ENCODE measurements around the gene GEN1. TPM values are rescaled to one million over a fixed set of nuclear protein-coding genes. Genes with fewer than 3 reads are reported as not detected.

The GEN1 gene
- total RNA-seq, 1 experiment from 2014 or later: 251 TPM

DNA sequence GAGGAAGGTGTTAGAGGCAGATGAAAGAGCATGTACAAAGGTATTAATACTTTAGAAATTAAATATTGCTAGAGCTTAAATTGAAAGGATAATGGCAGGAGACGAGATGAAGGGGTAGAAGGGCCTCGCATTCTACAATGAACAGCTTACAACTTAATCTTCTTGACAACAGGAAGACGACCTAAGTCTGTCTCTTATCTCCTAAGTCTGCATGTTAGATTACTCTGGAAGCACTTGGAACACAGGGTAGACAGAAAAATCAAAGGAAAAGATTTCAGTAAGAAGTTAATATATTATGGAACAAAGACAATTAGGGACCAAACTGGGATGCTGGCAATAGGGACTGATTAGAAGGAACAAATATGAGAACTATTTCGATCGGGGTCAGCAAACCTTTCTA, 35.2 kb upstream of the GEN1 start:
- H3K4me1 ChIP-seq (ENCODE audit: low read length): peaks cover 9% of the 10 kb centered on the region
- H3K9me3 ChIP-seq (ENCODE audit: low read length): no peaks in the 10 kb centered on the region
- no peaks in the 10 kb centered on the region for H3K27me3 ChIP-seq (ENCODE audit: low read length)
- no peaks in the 10 kb centered on the region for H3K9me2 ChIP-seq (replicated peaks; ENCODE audit: insufficient read depth, low read length)
- no peak overlapping the region for H3K9ac ChIP-seq (ENCODE audit: low read length)
- peaks cover 44% of the 10 kb centered on the region for H3K36me3 ChIP-seq (ENCODE audit: insufficient read depth, low read length)
- no peaks in the 10 kb centered on the region for H4K20me1 ChIP-seq (ENCODE audit: insufficient read depth, low read depth, low read length)
- no peak overlapping the region for H3K27ac ChIP-seq (ENCODE audit: low read length)
- peaks cover 3% of the 10 kb centered on the region; the same call in 1 of the 2 replicates for H3K79me2 ChIP-seq (ENCODE audit: low read length)
- no peak overlapping the region for H2AFZ ChIP-seq (ENCODE audit: low read length)
- H3K4me2 ChIP-seq (ENCODE audit: low read depth, low read length, poor library complexity, severe bottlenecking): no peak overlapping the region
- no peak overlapping the region for H3K4me3 ChIP-seq (ENCODE audit: low read length)
- DNase-seq: no peak

DNA sequence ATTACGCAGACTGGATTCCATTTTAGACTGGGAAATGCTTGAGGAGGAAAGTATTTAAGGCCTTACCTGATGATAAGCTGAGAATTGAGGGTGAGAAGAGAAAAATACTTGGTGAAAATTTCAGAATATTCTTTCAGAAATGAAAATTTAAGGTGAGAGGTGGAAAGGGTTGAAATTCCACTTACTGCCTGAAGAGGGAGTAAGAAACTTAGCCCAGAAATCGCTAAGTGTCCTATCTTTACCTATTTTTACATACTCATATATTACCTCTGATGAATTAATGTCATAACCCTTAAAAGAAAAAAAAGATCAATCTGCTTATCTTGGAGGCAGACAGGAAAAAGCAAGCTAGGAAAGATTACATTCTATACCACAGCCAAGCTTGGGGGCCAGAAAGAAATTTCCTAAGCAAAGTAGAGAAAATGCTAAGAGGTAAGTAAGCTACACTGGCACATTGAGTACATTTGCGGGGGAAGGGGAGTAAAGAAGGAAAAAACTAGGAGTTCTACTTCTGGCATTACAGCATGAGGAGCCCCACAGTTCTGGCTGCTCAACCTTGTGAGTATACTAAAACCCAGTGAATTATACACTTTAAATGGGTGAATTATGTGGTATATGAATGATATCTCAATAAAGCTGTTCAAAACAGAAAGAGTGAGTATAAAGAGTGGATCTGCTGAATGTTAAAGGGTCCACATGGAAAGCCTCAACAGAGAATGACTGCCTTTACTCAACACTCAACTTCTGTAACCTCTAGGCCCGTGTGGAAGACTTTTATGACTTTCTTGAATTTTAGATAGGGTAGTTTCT, 34.2 kb upstream of the GEN1 start:
- Histone ChIP-seq H3K4me1 (ENCODE audit: low read length) (peaks cover 9% of the 10 kb centered on the region), H3K27me3 (ENCODE audit: low read length) (no peaks in the 10 kb centered on the region), H3K9me2 (replicated peaks; ENCODE audit: insufficient read depth, low read length) (no peaks in the 10 kb centered on the region), H3K4me2 (ENCODE audit: low read depth, low read length, poor library complexity, severe bottlenecking) (no peak overlapping the region), H4K20me1 (ENCODE audit: insufficient read depth, low read depth, low read length) (no peaks in the 10 kb centered on the region), H3K9ac (ENCODE audit: low read length) (no peak overlapping the region), H3K27ac (ENCODE audit: low read length) (peak overlapping the region; percentile 15), H3K36me3 (ENCODE audit: insufficient read depth, low read length) (peaks cover 45% of the 10 kb centered on the region; the same call in 1 of the 2 replicates), H3K9me3 (ENCODE audit: low read length) (no peaks in the 10 kb centered on the region), H2AFZ (ENCODE audit: low read length) (no peak overlapping the region), H3K4me3 (ENCODE audit: low read length) (no peak overlapping the region), H3K79me2 (ENCODE audit: low read length) (peaks cover 4% of the 10 kb centered on the region; the same call in 1 of the 2 replicates)
- DNase-seq: peak; percentile 75

DNA sequence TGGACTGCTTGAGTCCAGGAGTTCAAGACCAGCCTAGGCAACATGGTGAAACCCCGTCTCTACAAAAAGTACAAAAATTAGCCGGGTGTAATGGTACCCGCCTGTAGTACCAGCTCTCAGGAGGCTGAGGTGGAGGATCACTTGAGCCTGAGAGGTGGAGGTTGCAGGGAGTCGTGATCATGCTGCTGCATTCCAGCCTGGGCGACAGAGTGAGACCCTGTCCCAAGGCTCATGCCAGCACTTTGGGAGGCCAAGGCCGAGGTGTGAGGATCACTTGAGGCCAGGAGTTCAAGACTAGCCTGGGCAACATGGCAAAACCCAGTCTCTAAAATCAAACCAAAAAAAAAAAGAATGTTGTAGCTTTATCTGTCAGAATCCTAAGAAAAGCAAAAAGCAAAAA, 25.7 kb upstream of the GEN1 start:
- peaks cover 48% of the 10 kb centered on the region; the same call in 1 of the 2 replicates for H3K36me3 ChIP-seq (ENCODE audit: insufficient read depth, low read length)
- H2AFZ ChIP-seq (ENCODE audit: low read length): no peak overlapping the region
- H3K27me3 ChIP-seq (ENCODE audit: low read length): no peaks in the 10 kb centered on the region
- no peaks in the 10 kb centered on the region for H4K20me1 ChIP-seq (ENCODE audit: insufficient read depth, low read depth, low read length)
- H3K4me2 ChIP-seq (ENCODE audit: low read depth, low read length, poor library complexity, severe bottlenecking): no peak overlapping the region
- no peak overlapping the region for H3K4me3 ChIP-seq (ENCODE audit: low read length)
- no peak overlapping the region for H3K27ac ChIP-seq (ENCODE audit: low read length)
- H3K4me1 ChIP-seq (ENCODE audit: low read length): peaks cover 3% of the 10 kb centered on the region
- no peaks in the 10 kb centered on the region for H3K9me2 ChIP-seq (replicated peaks; ENCODE audit: insufficient read depth, low read length)
- no peak for DNase-seq
- H3K9me3 ChIP-seq (ENCODE audit: low read length): no peaks in the 10 kb centered on the region
- H3K79me2 ChIP-seq (ENCODE audit: low read length): 0 out of 2 replicates have a peak, but pooled peaks cover 4% of the 10 kb centered on the region
- H3K9ac ChIP-seq (ENCODE audit: low read length): no peak overlapping the region

DNA sequence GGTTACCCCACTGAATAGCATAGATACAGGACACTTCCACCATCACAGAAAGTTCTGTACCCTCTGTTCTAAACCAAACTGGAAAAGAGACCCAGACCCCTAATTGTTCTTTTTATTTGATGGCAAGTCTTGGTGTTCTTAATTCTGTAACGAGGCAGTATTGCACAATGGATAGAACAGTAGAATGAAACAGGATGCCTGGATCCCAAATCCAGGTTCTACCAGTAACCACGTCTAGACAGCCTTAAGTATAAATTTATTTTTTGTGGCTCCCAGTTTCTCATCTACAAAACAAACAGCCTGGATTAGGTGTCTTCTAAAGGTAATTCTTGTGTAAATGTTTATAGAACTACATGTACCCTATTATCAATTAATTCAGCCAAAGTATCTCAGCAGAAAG, 24.1 kb upstream of the GEN1 start:
- Histone ChIP-seq H3K36me3 (ENCODE audit: insufficient read depth, low read length) (peaks cover 35% of the 10 kb centered on the region; the same call in 1 of the 2 replicates), H3K9ac (ENCODE audit: low read length) (no peak overlapping the region), H3K9me3 (ENCODE audit: low read length) (no peaks in the 10 kb centered on the region), H3K79me2 (ENCODE audit: low read length) (no peaks in the 10 kb centered on the region), H3K4me3 (ENCODE audit: low read length) (no peak overlapping the region), H3K27me3 (ENCODE audit: low read length) (no peaks in the 10 kb centered on the region), H3K9me2 (replicated peaks; ENCODE audit: insufficient read depth, low read length) (no peaks in the 10 kb centered on the region), H3K4me1 (ENCODE audit: low read length) (peaks cover 16% of the 10 kb centered on the region), H3K27ac (ENCODE audit: low read length) (no peak overlapping the region), H2AFZ (ENCODE audit: low read length) (no peak overlapping the region), H3K4me2 (ENCODE audit: low read depth, low read length, poor library complexity, severe bottlenecking) (no peak overlapping the region), H4K20me1 (ENCODE audit: insufficient read depth, low read depth, low read length) (no peaks in the 10 kb centered on the region)
- DNase-seq: no peak

DNA sequence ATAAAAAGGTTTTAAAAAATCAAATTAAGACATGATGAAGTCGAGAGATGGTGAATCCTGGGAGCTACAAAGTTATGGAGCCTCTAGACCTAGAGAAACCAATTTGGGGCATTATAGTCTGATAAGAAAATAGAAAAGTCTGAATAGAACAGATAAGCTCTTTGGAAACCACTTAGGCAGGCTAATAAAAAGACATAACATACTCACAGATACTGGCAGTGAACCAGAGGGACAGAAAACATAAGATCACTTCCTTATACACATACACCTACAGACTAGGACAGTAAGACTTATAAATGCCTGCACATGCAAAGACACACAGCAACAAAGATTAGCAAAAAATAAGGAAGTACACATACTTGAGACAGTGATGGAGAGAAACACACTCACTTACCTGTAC, 20.3 kb upstream of the GEN1 start:
- no peaks in the 10 kb centered on the region for H3K9me3 ChIP-seq (ENCODE audit: low read length)
- peak; percentile 47 for DNase-seq
- peak overlapping the region; percentile 4 for H3K4me2 ChIP-seq (ENCODE audit: low read depth, low read length, poor library complexity, severe bottlenecking)
- peak overlapping the region; percentile 59 for H3K27ac ChIP-seq (ENCODE audit: low read length)
- H3K36me3 ChIP-seq (ENCODE audit: insufficient read depth, low read length): peaks cover 48% of the 10 kb centered on the region; the same call in 1 of the 2 replicates
- 0 out of 2 replicates have a peak overlapping the region, but pooled peaks have one; percentile 3 for H3K9ac ChIP-seq (ENCODE audit: low read length)
- peaks cover 16% of the 10 kb centered on the region for H3K4me1 ChIP-seq (ENCODE audit: low read length)
- peak overlapping the region; percentile 7; the same call in 1 of the 2 replicates for H2AFZ ChIP-seq (ENCODE audit: low read length)
- H4K20me1 ChIP-seq (ENCODE audit: insufficient read depth, low read depth, low read length): no peaks in the 10 kb centered on the region
- H3K4me3 ChIP-seq (ENCODE audit: low read length): no peak overlapping the region
- H3K27me3 ChIP-seq (ENCODE audit: low read length): no peaks in the 10 kb centered on the region
- no peaks in the 10 kb centered on the region for H3K79me2 ChIP-seq (ENCODE audit: low read length)
- no peaks in the 10 kb centered on the region for H3K9me2 ChIP-seq (replicated peaks; ENCODE audit: insufficient read depth, low read length)

DNA sequence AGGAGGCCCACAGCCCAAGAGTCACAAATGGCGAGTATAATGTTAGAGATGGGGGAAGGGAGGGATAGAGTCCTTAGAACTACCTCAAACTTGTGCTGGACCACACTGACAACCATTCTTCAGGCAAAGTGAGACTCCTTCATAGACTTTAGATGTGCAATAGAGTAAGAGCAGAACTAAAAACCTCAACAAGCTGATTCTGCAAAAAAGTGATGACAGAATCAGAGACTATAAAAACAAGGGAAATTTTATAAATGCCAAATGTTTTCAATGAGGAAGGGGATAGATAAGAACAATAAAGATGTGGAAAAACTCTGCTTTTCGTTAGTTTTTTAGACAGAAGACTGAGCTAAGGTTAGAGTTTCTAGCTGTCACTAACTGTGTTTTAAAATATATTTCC, 18.1 kb upstream of the GEN1 start:
- no peak for DNase-seq
- Histone ChIP-seq H3K4me3 (ENCODE audit: low read length) (no peak overlapping the region), H2AFZ (ENCODE audit: low read length) (no peak overlapping the region), H3K9me2 (replicated peaks; ENCODE audit: insufficient read depth, low read length) (no peaks in the 10 kb centered on the region), H4K20me1 (ENCODE audit: insufficient read depth, low read depth, low read length) (no peaks in the 10 kb centered on the region), H3K27me3 (ENCODE audit: low read length) (no peaks in the 10 kb centered on the region), H3K36me3 (ENCODE audit: insufficient read depth, low read length) (peaks cover 39% of the 10 kb centered on the region; the same call in 1 of the 2 replicates), H3K9ac (ENCODE audit: low read length) (no peak overlapping the region), H3K79me2 (ENCODE audit: low read length) (0 out of 2 replicates have a peak, but pooled peaks cover 2% of the 10 kb centered on the region), H3K9me3 (ENCODE audit: low read length) (no peaks in the 10 kb centered on the region), H3K27ac (ENCODE audit: low read length) (no peak overlapping the region), H3K4me1 (ENCODE audit: low read length) (peaks cover 16% of the 10 kb centered on the region), H3K4me2 (ENCODE audit: low read depth, low read length, poor library complexity, severe bottlenecking) (no peak overlapping the region)

DNA sequence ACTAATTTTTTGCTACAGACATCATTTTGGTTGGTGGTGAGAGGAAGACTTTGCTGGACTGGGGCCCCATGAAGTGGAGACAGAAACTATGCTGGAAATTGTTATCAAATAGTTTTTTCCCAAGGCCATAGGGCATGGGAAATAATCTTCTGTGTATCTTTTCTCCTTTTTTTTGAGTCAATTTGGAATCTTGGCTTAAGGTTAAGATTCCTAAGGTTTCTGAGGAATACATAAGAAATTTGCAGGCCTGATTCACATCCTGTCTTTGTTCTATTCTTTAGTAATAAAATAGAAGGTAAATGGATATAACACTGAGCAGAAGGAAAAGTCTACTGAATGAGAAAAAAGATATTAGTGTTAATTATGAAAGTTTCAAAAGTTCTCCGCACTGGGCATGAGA, 16.9 kb upstream of the GEN1 start:
- peaks cover 33% of the 10 kb centered on the region; the same call in 1 of the 2 replicates for H3K36me3 ChIP-seq (ENCODE audit: insufficient read depth, low read length)
- H3K9ac ChIP-seq (ENCODE audit: low read length): no peak overlapping the region
- H3K4me3 ChIP-seq (ENCODE audit: low read length): no peak overlapping the region
- 0 out of 2 replicates have a peak, but pooled peaks cover 2% of the 10 kb centered on the region for H3K79me2 ChIP-seq (ENCODE audit: low read length)
- H3K9me3 ChIP-seq (ENCODE audit: low read length): no peaks in the 10 kb centered on the region
- DNase-seq: no peak
- H3K9me2 ChIP-seq (replicated peaks; ENCODE audit: insufficient read depth, low read length): no peaks in the 10 kb centered on the region
- no peak overlapping the region for H3K27ac ChIP-seq (ENCODE audit: low read length)
- H4K20me1 ChIP-seq (ENCODE audit: insufficient read depth, low read depth, low read length): no peaks in the 10 kb centered on the region
- H2AFZ ChIP-seq (ENCODE audit: low read length): no peak overlapping the region
- H3K4me1 ChIP-seq (ENCODE audit: low read length): peaks cover 16% of the 10 kb centered on the region
- H3K4me2 ChIP-seq (ENCODE audit: low read depth, low read length, poor library complexity, severe bottlenecking): no peak overlapping the region
- no peaks in the 10 kb centered on the region for H3K27me3 ChIP-seq (ENCODE audit: low read length)

DNA sequence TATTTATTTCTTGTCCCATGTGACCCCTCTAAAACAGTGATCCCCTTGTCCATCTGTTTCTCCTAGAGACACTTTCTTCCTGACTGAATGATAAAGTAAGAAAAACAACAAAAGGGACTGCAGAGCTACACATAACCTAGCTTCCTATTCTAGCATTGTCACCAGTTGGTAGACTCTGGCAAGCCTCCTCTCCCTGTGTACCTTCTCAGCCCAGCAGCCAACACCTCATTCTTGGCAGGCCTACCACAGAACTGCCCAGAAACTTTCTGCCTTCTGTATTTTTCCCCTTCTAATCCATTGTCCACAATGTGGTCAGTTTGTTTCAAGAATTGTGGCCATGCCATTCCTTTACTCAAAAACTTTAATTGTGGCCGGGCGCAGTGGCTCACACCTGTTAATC, 13.7 kb upstream of the GEN1 start:
- H3K79me2 ChIP-seq (ENCODE audit: low read length): peaks cover 2% of the 10 kb centered on the region; the same call in 1 of the 2 replicates
- peaks cover 29% of the 10 kb centered on the region; the same call in 1 of the 2 replicates for H3K36me3 ChIP-seq (ENCODE audit: insufficient read depth, low read length)
- no peak overlapping the region for H2AFZ ChIP-seq (ENCODE audit: low read length)
- no peaks in the 10 kb centered on the region for H3K27me3 ChIP-seq (ENCODE audit: low read length)
- H4K20me1 ChIP-seq (ENCODE audit: insufficient read depth, low read depth, low read length): no peaks in the 10 kb centered on the region
- H3K4me2 ChIP-seq (ENCODE audit: low read depth, low read length, poor library complexity, severe bottlenecking): no peak overlapping the region
- no peak overlapping the region for H3K4me3 ChIP-seq (ENCODE audit: low read length)
- H3K9me2 ChIP-seq (replicated peaks; ENCODE audit: insufficient read depth, low read length): no peaks in the 10 kb centered on the region
- no peak for DNase-seq
- H3K4me1 ChIP-seq (ENCODE audit: low read length): no peaks in the 10 kb centered on the region
- no peak overlapping the region for H3K9ac ChIP-seq (ENCODE audit: low read length)
- no peaks in the 10 kb centered on the region for H3K9me3 ChIP-seq (ENCODE audit: low read length)
- H3K27ac ChIP-seq (ENCODE audit: low read length): no peak overlapping the region
